Liver (tissue), 9 donors: ENCODE data around the gene TOR3A. TPM values are rescaled to one million over a fixed set of nuclear protein-coding genes. Genes with fewer than 3 reads are reported as not detected.

Source experiments
- DNase-seq: peaks from one replicate; pipeline ENCODE4 v3.0.0-alpha.2; 2017; ENCODE audit warnings: low spot score
- H3K27ac ChIP-seq, 2 donors: one replicate each; pipeline ENCODE4 v1.7.0; 2013; ENCODE audit warnings: inconsistent platforms in 2 of 2, low read length in 2 of 2, control low read depth in 1 of 2, low read depth in 1 of 2, mild to moderate bottlenecking in 1 of 2
- H3K27me3 ChIP-seq, 4 donors: one replicate each; pipeline versions ENCODE4 v1.6.1 to v1.7.0; 2013; ENCODE audit warnings: low read length in 3 of 4, inconsistent platforms in 1 of 4, mild to moderate bottlenecking in 1 of 4, moderate library complexity in 1 of 4; ENCODE audit not compliant: control insufficient read depth in 4 of 4, insufficient read depth in 4 of 4
- H3K36me3 ChIP-seq, 4 donors: one replicate each; pipeline versions ENCODE4 v1.6.1 to v1.7.0; 2013; ENCODE audit warnings: low read length in 3 of 4, mild to moderate bottlenecking in 3 of 4, low read depth in 1 of 4, moderate library complexity in 1 of 4; ENCODE audit not compliant: control insufficient read depth in 4 of 4, insufficient read depth in 3 of 4
- H3K4me1 ChIP-seq, 4 donors: one replicate each; pipeline versions ENCODE4 v1.6.1 to v1.7.0; 2013; ENCODE audit warnings: low read length in 3 of 4, mild to moderate bottlenecking in 3 of 4, moderate library complexity in 1 of 4; ENCODE audit not compliant: control insufficient read depth in 4 of 4, insufficient read depth in 4 of 4
- H3K4me3 ChIP-seq, 3 donors: one replicate each; pipeline versions ENCODE4 v1.6.1 to v1.7.0; 2013; ENCODE audit warnings: low read length in 3 of 3, control low read depth in 1 of 3, low read depth in 1 of 3, mild to moderate bottlenecking in 1 of 3
- H3K9ac ChIP-seq, 2 donors: one replicate each; pipeline ENCODE4 v1.7.0; 2013; ENCODE audit warnings: low read length in 2 of 2, mild to moderate bottlenecking in 2 of 2, moderate library complexity in 2 of 2, control low read depth in 1 of 2, low read depth in 1 of 2
- H3K9me3 ChIP-seq, 4 donors: one replicate each; pipeline versions ENCODE4 v1.6.1 to v1.7.0; 2013; ENCODE audit warnings: low read length in 3 of 4; ENCODE audit not compliant: control insufficient read depth in 4 of 4
- CTCF ChIP-seq: fragments of 150-350 bp; IDR thresholded peaks from 2 replicates; pipeline ENCODE4 v1.5.1; 2017; ENCODE audit warnings: improper control_type of control experiment, low read depth, low read length; ENCODE audit not compliant: missing input control
- EGR1 ChIP-seq, 2 donors: IDR thresholded peaks; 2 replicates each; pipeline ENCODE4 v1.6.1; 2016 to 2018; ENCODE audit warnings: antibody characterized with exemption in 2 of 2, low read depth in 2 of 2
- FOXA1 ChIP-seq: IDR thresholded peaks from 2 replicates; pipeline ENCODE4 v1.6.1; 2016; ENCODE audit warnings: antibody characterized with exemption
- FOXA2 ChIP-seq: IDR thresholded peaks from 2 replicates; pipeline ENCODE4 v1.6.1; 2016; ENCODE audit warnings: antibody characterized with exemption
- GABPA ChIP-seq, 2 donors: IDR thresholded peaks in 1 of 2; conservative IDR thresholded peaks in 1 of 2; 2 replicates each; pipeline ENCODE4 v1.6.1; 2016; ENCODE audit warnings: antibody characterized with exemption in 2 of 2, mild to moderate bottlenecking in 1 of 2, moderate library complexity in 1 of 2
- HNF4A ChIP-seq, 2 donors: conservative IDR thresholded peaks; 2 replicates each; pipeline ENCODE4 v1.6.1; 2016; ENCODE audit warnings: antibody characterized with exemption in 2 of 2, mild to moderate bottlenecking in 2 of 2
- HNF4G ChIP-seq: IDR thresholded peaks from 2 replicates; pipeline ENCODE4 v1.6.1; 2016; ENCODE audit warnings: antibody characterized with exemption
- JUND ChIP-seq, 2 donors: IDR thresholded peaks; 2 replicates each; pipeline ENCODE4 v1.6.1; 2016; ENCODE audit warnings: antibody characterized with exemption in 2 of 2
- NR2F2 ChIP-seq: IDR thresholded peaks from 2 replicates; pipeline ENCODE4 v1.6.1; 2016; ENCODE audit warnings: antibody characterized with exemption
- RAD21 ChIP-seq, 2 donors: IDR thresholded peaks; 2 replicates each; pipeline ENCODE4 v1.6.1; 2016; ENCODE audit warnings: antibody characterized with exemption in 2 of 2, mild to moderate bottlenecking in 2 of 2
- RXRA ChIP-seq, 2 donors: IDR thresholded peaks; 2 replicates each; pipeline ENCODE4 v1.6.1; 2017 to 2018; ENCODE audit warnings: antibody characterized with exemption in 2 of 2, mild to moderate bottlenecking in 1 of 2
- SP1 ChIP-seq: IDR thresholded peaks from 2 replicates; pipeline ENCODE4 v1.6.1; 2018; ENCODE audit warnings: antibody characterized with exemption, mild to moderate bottlenecking
- TAF1 ChIP-seq: conservative IDR thresholded peaks from 2 replicates; pipeline ENCODE4 v1.6.1; 2016; ENCODE audit warnings: antibody characterized with exemption, mild to moderate bottlenecking
- YY1 ChIP-seq: IDR thresholded peaks from 2 replicates; pipeline ENCODE4 v1.6.1; 2016; ENCODE audit warnings: antibody characterized with exemption, mild to moderate bottlenecking
- ZBTB33 ChIP-seq: IDR thresholded peaks from 2 replicates; pipeline ENCODE4 v1.6.1; 2016; ENCODE audit warnings: antibody characterized with exemption
- WGBS: extraction: QIAGEN DNeasy Blood & Tissue Kit; methylation state at CpG from one replicate; pipeline ENCODE4 v1.1.7; 2013; 5-methylcytosine and 5-hydroxymethylcytosine counted together
- polyA plus RNA-seq, 2 donors: library from polyadenylated mRNA; stranded (reverse) in 1 of 2; unstranded in 1 of 2; fragments of 200-250 nt in 1 of 2; fragments of >200 nt in 1 of 2; fragmentation: Nextera tagmentation in 1 of 2; extraction: Ambion mirVana in 1 of 2; gene quantifications; one replicate each; pipeline versions ENCODE4 v1.2.1 to v1.2.3, GENCODE V29; 2013 to 2015
- total RNA-seq, 2 donors: library from RNA; depleted of rRNA; stranded (reverse); fragments of >200 nt; gene quantifications; one replicate each; pipeline ENCODE4 v1.2.3, GENCODE V29; 2014
- TF ChIP-seq, protein P1 (sequence below): IDR thresholded peaks from 2 replicates; pipeline ENCODE4 v1.6.1; 2016; ENCODE audit warnings: antibody characterized with exemption
- TF ChIP-seq, protein P2 (sequence below): IDR thresholded peaks from 2 replicates; pipeline ENCODE4 v1.6.1; 2016; ENCODE audit warnings: antibody characterized with exemption, mild to moderate bottlenecking
- TF ChIP-seq, protein P3 (sequence below): IDR thresholded peaks from 2 replicates; pipeline ENCODE4 v1.6.1; 2016; ENCODE audit warnings: antibody characterized with exemption
- donor health status: healthy.
- donor health status: healthy.
- donor health status: healthy.
- donor health status: healthy.
- donor health status: healthy.

Gene TOR3A
- total and polyA plus RNA-seq, 4 donors: 14.3 to 31.0 (median 23.5) TPM

- peaks cover 5 to 54% (median 50%) of the 10 kb centered on the region in 4 donors for H3K4me1 ChIP-seq
- WGBS: 43% methylated on average over 3 of the region's 3 CpGs
- H3K27me3 ChIP-seq: no peaks in the 10 kb centered on the region
- no peak overlapping the region for H3K4me3 ChIP-seq
- no peaks in the 10 kb centered on the region for H3K9me3 ChIP-seq
- DNase-seq: no peak
- H3K36me3 ChIP-seq: peaks cover 0 to 6% (median 1%) of the 10 kb centered on the region in 4 donors
- peak overlapping the region; percentile 43 to 45 for H3K27ac ChIP-seq
- H3K9ac ChIP-seq: peak overlapping the region in 1 of 2 donors; percentile 23
- TF ChIP-seq HNF4G (peak; percentile 91), YY1 (peak; percentile 57), FOXA2 (peak; percentile 77), FOXA1 (peak; percentile 66), HNF4A (conservative IDR thresholded peaks at IDR 0.05) (peak; percentile 97 to 98), SP1 (peak; percentile 90), RXRA (IDR thresholded peaks at IDR 0.05) (peak; percentile 90 to 96), NR2F2 (peak; percentile 32), JUND (IDR thresholded peaks at IDR 0.05) (peak; percentile 22 to 47), CTCF (no peak), EGR1 (IDR thresholded peaks at IDR 0.05; ENCODE audit: low read depth in 2 of 2) (no peak), RAD21 (IDR thresholded peaks at IDR 0.05) (peak in 1 of 2 donors; percentile 41), ZBTB33 (peak; percentile 50), GABPA (IDR thresholded peaks at IDR 0.05 in 1 of 2, conservative IDR thresholded peaks at IDR 0.05 in 1 of 2) (no peak), TAF1 (no peak)
- TF ChIP-seq, protein P1, sequence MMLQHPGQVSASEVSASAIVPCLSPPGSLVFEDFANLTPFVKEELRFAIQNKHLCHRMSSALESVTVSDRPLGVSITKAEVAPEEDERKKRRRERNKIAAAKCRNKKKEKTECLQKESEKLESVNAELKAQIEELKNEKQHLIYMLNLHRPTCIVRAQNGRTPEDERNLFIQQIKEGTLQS: no peak
- TF ChIP-seq, protein P2, sequence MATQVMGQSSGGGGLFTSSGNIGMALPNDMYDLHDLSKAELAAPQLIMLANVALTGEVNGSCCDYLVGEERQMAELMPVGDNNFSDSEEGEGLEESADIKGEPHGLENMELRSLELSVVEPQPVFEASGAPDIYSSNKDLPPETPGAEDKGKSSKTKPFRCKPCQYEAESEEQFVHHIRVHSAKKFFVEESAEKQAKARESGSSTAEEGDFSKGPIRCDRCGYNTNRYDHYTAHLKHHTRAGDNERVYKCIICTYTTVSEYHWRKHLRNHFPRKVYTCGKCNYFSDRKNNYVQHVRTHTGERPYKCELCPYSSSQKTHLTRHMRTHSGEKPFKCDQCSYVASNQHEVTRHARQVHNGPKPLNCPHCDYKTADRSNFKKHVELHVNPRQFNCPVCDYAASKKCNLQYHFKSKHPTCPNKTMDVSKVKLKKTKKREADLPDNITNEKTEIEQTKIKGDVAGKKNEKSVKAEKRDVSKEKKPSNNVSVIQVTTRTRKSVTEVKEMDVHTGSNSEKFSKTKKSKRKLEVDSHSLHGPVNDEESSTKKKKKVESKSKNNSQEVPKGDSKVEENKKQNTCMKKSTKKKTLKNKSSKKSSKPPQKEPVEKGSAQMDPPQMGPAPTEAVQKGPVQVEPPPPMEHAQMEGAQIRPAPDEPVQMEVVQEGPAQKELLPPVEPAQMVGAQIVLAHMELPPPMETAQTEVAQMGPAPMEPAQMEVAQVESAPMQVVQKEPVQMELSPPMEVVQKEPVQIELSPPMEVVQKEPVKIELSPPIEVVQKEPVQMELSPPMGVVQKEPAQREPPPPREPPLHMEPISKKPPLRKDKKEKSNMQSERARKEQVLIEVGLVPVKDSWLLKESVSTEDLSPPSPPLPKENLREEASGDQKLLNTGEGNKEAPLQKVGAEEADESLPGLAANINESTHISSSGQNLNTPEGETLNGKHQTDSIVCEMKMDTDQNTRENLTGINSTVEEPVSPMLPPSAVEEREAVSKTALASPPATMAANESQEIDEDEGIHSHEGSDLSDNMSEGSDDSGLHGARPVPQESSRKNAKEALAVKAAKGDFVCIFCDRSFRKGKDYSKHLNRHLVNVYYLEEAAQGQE: no peak
- TF ChIP-seq, protein P3, sequence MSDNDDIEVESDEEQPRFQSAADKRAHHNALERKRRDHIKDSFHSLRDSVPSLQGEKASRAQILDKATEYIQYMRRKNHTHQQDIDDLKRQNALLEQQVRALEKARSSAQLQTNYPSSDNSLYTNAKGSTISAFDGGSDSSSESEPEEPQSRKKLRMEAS: peak; percentile 59
These were observed 22.9 kb downstream of the TOR3A start for GRCh38 chr1:179104611-179105250.
